GM04504 (cell line): ENCODE results near the gene ITK.
"Not testable (repeated sequence)": the region's sequence is repeated elsewhere in the genome, so short reads cannot be mapped to it uniquely, and the experiment has no call there.

Source experiments
- DNase-seq: peaks from one replicate; pipeline ENCODE4 v3.0.0-alpha.2; 2012; ENCODE audit warnings: low read depth

ITK gene

DNA sequence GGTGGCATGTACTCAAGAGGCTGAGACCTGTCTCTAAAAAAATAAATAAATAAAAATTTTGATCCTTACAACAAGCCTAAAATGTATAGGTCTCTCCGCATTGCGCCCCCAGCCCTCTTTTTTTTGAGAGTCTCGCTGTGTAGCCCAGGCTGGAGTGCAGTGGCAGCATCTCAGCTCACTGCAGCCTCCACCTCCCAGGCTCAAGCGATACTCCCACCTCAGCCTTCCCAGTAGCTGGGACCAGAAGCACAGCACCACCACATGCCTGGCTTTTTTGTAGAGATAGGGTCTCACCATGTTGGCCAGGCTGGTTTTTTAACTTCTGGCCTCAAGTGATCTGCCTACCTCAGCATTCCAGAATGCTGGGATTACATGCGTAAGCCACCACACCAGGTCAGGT, 12.4 kb upstream of the ITK start:
- DNase-seq, result no peak

DNA sequence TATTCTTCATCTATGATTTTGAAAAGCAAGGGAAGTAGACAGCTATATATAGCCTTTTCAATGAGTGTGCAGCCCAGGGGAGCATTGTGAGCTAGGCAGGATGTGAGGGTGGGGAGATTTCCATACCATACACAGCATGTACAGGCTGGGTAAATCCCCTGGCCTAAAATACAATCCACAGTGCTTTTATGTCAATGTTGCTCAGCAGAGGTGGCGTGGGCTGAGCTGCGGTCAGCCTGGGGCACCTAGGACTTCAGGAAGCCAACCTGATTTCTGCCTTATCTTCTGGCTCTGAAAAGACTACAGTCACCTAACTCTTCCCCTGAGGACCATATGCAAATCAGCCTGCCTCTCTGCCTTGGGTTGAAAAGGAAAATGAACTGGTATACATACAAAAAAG, 8.2 kb upstream of the ITK start:
- no peak for DNase-seq

DNA sequence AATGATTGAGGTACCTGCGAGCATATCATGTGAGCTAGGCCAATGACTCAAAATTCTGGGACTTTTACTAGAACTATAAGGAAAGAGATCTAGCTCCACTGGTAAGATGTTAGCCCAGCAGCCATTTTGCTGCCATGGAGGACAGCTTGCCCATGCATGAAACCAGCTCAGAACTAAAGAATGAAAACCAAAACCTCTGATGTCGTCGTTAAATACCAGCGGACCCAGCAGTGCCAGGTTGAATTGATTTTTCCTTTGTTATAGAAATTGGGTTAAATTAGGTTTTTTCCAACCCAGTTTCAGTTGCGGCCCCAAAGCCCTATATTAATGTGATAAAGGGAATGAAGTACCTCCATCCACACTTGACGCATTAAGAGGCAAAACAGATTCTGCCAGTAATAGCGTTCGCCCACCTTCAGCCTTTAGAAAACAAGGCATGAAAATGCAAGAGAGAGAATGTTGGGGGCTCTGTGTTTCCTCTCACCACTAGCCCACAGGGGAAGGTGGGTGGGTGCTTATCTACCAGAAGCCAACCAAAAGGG, 5.5 kb upstream of the ITK start:
- DNase-seq, result no peak

DNA sequence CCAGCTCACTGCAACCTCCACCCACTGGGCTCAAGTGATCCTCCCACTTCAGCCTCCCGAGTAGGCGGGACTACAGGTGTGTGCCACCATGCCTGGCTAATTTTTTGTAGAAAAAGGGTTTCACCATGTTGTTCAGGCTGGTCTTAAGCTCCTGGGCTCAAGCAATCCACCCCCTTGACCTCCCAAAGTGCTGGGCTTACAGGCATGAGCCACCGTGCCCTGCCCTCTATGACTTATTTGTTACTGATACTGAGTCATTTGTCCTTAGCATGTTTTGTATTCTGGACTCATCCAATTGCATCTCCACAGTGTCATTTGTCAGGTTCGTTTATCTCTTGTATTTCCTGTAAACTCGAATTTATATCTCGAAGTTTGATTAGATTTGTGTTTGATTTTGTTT, 2.7 kb upstream of the ITK start:
- DNase-seq, result no peak

DNA sequence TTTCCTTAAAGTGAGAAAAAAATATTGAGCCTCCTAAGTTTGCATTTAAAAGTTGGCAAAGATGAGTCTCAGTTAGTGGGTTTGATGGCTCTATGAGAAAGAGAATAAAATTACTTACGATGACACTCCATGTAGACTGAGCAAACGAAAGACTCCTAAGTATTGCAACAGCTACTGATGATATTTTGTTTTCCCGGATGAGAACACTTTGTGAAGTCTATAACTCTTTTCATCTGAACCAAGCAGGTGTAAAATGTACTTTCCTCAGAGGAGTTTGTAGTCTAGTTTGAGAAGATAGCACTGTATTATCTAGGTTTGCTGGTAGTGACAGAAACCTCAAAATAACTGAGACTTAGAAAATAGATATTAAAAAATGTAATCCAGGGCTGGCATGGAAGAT, 1.7 kb upstream of the ITK start:
- no peak for DNase-seq

DNA sequence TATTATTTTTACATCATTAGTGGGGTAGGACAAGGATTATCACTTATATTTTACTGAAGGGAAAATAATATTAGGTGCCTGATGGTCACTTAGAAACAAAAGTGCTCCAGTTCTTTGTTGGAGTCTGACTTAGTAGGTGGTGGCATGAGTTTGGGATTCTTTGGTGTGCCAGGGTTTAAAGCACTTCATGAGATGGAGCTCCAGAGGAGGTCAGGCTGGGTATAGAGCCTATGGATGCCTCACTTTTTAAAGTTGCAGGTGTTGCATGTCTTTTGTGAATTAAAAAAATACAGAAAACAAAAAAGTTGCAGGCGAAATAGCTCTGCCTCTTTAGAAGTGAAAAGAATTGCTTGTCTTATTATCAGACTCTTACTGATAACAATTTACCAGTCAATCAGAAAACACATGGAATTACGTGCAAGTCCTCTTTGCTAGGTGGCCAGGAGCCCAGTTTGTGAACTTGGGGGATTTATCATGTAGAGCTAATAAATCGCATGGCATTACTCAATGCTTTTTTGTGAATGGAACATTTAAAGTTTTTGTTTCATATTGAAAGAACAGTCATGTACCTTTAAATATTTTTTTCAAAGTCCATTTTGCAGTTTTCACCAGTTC, 1.6 kb downstream of the ITK start:
- DNase-seq, result no peak

DNA sequence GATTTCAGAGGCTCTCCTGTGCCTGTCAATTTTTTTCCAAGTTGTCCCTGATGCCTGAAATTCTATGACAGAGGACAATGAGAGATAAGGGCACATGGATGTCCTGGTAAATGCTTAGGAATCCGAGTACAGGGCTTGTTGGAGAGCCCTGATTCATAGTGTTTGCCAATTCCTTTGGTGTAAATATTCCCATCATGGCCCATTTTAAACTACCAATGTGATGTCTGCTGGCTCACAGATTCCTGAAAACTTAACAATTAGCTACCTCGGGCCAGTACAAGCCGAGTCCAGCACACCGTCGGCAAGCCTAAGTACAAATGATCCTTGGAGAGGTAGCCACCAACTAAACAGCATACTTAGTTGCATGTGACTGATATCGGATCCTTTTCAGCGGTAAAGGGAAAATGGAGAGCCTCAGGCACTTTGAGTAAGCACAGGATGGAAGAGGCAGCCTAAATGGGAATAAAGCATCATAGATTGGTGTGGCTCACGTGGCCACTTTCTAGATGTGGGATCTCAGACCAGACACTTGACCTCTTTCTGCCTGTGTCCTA, 3.6 kb downstream of the ITK start:
- DNase-seq, result no peak

DNA sequence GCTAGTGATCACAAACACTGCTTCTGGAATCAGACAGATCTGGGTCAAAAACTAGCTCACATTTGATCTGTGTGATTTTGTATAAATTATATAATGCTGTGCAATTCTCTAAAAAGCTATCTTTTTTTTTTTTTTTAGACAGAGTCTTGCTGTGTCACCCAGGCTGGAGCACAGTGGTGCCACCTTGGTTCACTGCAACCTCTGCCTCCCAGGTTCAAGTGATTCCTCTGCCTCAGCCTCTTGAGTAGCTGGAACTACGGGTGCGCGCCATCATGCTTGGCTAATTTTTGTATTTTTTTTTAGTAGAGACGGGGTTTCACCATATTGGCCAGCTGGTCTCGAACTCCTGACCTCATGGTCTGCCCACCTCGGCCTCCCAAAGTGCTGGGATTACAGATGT, 4.5 kb downstream of the ITK start:
- not testable (repeated sequence) for DNase-seq

DNA sequence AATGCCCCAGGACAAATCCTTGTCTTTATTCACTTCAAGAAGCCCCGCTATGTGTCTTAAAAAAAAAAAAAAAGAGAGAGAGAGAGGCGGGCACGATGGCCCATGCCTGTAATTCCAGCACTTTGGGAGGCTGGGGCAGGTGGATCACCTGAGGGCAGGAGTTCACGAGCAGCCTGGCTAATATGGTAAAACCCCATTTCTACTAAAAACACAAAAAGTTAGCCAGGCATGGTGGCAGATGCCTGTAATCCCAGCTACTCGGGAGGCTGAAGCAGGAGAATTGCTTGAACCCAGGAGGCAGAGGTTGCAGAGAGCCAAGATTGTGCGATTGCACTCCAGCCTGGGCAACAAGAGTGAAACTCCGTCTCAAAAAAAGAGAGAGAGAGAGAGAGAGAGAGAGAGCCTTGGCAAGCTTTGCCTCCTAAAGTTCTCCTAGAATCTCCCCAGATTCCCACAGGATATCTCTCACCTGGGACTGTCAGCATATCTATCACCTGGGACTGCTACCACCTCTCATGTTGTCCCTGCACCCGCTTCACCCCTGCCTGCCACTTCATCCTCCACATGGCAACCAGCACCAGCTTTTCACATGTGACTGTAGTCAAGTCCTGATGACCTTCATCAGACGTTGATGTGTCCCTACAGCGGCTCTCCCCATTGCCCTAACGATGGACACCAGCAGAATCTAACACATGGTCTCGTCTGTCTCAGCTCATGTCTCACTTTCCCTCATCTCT, 5.8 kb downstream of the ITK start:
- DNase-seq, result no peak

DNA sequence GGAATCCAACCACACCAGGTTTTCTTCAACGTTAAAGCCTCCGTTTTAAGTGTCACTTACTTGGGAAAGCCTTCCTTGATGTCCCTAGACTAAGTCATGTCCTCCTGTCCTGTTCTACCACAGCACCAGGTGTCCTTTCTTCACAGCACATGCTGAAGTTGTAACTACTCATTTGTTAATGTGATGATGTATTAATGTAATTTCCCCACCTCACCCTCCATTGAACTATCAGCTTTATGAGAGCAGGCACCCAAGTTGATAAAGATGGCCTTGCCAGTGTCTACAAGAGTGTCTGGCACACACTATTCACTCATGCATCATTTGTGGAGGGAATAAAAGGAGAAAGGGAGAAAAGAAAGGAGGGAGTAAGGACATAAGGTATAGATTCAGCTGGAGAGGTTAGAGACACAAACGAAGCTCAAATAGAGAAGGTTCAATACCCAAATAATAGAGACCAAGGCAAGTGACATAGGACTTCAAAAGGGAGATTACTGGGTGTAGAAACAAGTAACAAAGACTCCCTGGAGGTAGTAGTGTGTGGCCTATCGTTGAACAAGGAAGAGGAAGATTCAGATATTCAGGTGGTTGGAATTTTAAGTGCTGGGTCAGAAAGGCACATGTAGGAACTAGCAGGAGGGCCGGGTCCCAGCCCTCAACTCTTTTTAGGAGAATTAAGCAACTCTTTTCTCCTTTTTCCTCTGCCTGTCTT, 6.6 kb downstream of the ITK start:
- DNase-seq, result no peak

DNA sequence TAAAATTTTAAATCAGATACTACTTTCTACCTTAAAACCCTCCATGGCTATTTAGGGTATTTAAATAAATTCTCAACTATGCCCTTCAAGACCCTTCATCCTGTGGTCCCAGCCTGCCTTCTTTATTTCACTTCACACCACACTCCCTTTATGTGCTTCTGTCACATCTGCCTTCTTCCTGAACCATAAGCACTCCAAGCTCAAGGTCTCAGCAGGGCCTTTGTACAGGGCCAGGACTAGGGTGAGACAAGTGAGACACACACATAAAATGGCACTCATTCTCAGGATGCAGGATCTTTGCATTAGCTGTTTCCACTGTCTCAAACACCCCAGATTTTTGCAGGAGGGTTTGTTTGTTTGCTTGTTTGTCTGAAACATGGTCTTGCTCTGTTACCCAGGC, 7.6 kb downstream of the ITK start:
- DNase-seq, result no peak

DNA sequence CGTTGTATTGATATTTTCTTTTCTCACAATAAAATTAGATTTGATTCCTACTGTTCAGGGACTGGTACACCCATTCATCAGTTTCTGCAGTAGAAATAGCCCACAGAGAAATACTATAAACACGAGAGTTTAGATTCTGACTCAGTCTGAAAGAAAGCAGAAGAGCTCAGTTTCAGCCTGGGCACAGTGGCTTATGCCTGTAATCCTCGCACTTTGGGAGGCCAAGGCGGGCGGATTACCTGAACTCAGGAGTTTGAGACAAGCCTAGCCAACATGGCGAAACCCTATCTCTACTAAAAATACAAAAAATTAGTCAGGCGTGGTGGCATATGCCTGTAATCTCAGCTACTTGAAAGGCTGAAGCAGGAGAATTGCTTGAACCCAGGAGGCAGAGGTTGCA, 8.6 kb downstream of the ITK start:
- DNase-seq, result no peak

DNA sequence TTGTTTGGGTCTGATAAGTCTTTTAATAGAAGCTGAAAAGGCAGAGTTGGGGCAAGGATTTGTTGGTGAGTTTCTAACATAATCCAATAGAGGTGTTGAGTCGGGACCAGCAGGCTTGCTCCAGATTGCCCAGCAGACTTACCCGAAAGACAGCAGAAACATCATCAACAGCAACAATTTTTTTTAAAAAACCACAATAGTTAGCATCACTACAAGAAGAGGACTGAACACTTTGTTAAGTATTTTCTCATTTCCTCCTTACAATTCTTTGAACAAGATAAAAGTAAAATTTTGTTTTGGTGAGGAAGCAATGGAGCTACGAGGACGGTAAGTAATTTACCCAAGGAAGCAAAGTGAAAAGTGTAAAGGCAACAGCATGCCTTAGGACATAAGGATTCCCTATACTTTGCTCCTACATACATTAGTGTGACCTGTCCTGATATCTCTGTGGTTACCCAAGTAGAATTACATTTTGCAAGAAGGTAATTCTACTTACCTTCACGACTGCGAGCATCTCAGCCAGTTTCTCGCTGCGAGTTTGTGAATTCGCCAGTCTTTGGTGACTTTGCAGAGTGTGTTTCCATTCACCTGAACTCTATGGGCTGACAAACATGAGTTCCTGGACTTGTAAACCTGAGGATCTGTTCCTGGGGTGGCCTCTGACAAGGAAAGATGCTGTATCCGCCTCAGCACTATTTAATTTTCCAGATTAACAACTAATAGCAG, 13.2 kb downstream of the ITK start:
- DNase-seq, result no peak

DNA sequence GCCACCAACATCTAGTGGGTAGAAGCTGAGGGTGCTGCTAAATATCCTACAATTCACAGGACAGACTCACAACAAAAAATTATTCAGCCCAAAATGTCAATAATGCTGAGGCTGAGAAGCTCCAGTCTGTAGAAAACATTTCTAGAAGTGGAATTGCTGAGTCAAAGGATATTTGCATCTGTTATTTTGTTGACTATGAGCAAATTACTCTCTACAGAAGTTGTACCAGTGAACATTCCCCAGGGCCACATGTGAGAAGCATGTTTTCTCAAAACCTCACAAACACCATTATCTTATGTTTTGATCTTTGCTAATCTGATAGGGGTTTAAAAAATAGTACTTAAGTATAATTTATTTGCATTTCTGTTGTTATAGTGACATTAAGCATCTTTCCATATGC, 15.4 kb downstream of the ITK start:
- DNase-seq, result no peak

DNA sequence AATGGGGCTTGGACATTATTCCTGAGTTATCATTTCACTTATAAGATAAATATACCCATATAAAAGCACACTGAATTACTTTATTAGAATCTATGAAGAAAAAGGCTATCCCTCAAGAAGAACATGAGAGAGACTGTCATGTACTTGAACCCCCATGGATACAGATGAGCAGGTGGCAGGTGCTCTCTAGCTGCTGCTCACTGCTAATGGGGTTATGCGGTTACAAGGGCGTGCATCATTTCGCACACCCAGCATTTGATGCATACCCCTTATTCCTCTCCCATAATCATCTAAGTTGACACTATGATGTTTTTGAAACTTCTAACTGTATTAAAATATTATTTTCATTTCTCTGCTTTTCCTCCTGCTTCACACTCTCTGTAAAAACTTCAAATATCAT, 16.4 kb downstream of the ITK start:
- no peak for DNase-seq

DNA sequence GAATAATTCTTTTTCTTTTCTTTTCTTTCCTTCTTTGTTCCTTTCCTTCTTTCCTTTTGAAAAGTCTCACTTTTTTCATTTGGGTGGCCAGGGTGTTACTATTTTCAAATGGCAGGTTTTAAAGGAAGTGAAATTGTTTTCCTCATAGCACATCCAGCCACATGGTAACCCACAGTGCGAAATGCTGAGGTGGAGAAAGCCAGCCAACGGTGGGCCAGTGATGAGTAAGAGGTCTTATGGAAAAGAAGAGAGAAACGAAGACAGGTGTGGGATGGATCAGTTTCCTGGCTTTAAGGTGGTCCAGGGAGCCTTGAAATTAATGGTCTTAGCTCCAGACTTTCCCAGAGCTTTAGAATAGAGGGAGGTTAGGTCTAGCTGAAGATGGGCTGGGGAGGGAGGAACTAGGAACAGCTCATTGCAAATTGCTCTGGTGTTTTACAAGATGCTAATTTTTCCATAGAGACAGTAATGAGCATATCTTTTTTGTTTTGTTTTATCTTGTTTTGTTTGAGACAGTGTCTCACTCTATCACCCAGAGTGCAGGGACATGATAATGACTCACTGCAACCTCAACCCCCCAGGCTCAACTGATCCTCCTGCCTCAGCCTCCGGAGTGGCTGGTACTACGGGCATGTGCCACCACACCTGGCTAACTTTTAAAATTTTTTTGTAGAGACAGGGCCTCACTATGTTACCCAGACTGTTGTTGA, 17.8 kb downstream of the ITK start:
- DNase-seq, result no peak

DNA sequence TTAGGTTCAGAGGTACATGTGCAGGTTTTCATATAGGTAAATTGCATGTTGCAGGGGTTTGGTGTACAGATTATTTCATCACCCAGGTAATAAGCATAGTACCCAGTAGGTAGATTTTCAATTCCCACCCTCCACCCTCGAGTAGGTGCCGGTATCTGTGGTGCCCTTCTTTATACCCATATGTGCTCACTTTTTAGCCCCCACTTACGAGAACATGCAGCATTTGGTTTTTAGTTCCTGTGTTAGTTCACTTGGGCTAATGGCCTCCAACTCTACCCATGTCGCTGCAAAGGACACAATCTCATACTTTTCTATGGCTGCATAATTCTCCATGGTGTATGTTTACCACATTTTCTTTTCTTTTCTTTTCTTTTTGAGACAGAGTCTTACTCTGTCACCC, 21.2 kb downstream of the ITK start:
- no peak for DNase-seq

DNA sequence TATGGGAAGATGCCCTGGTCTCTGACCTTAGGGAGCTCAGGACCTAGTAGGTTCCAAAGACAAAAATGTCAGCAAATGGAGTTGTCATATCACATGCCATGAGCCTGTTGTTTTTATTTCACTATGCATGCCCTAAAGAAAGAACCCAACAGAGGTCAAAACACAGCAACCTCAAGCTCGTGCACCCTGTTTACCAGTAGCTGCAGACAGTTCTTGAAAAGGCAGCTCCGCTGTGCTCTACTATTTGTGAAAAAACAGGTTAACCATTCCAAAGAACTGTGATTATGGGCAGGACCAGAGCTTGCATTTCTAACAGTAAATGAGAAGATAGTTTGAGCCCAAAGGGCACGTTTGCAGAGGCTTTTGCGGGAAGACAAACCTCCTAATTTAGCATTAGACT, 22.8 kb downstream of the ITK start:
- no peak for DNase-seq

DNA sequence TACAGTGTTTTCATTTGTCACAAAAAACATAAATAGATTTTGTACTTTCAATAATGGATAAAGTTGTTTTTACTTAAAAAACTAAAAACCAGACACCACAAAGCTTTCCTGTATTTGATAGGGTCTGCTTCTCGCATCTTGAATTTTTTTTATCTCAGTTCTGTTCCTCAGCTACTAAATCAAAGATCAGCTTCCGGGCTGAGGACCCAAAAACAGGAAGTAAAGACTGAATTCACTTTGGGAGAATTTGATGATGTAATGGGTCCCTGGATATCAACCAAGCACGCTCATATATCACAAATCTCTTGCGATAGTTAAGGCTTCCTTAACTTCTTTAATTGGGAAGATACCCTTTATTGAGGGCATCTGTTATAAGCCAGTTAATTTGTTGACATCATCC, 24.1 kb downstream of the ITK start:
- DNase-seq, result no peak

DNA sequence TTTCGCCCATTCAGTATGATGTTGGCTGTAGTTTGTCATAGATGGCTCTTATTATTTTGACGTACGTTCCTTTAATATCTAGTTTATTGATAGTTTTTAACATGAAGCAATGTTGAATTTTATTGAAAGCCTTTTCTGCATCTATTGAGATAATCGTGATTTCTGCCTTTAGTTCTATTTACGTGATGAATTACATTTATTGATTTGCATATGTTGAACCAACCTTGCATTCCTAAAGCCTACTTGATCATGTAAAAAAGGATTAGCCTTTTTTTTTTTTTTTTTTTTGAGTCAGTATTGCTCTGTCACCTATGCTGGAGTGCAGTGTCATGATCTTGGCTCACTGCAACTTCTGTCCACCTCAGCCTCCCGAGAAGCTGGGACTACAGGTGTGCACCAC, 25.1 kb downstream of the ITK start:
- no peak for DNase-seq

DNA sequence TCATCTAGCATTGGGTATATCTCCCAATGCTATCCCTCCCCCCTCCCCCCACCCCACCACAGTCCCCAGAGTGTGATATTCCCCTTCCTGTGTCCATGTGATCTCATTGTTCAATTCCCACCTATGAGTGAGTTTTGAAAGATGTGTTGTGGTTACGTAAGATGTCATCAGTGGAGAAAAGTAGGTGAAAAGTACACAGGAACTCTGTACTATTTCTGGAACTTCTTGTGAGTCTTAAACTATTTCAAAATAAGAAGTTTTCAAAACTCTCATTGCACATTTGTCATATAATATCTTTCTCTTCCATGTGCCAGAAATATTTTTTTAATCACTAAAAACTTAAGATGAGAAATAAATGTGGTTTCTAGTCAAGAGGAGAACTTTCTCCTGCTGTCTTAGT, 30.0 kb downstream of the ITK start:
- not testable (repeated sequence) for DNase-seq

DNA sequence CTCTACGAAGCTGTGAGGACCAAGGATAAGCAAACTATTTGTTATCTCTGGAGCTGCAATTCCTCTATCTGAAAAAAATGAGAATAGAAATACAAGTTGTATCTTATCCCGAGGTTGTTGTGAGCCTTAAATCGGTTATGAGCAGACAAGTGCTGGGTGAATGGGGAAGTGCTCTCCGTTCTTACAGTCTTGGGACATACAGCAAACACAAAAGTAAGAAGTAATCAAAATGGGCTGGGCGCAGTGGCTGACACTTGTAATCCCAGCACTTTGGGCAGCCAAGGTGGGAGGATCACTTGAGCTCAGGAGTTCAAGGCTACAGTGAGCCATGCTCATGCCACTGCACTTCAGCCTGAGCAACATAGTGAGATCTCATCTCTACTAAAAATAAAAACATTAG, 31.7 kb downstream of the ITK start:
- no peak for DNase-seq
